Fibroblast of skin of scalp (primary cell): ENCODE results near the gene PTGR3.

Source experiments
- DNase-seq: peaks from one replicate; pipeline ENCODE4 v3.0.0-alpha.2; 2013

Gene PTGR3

GRCh38 chr18:75214766-75215510 is 6.0 kb upstream of the PTGR3 start:
- no peak for DNase-seq

GRCh38 chr18:75214332-75214690 is 5.4 kb upstream of the PTGR3 start:
- no peak for DNase-seq

- DNase-seq, result peak; percentile 62
Measured at GRCh38 chr18:75213611-75214331, 4.8 kb upstream of the PTGR3 start.

- DNase-seq, result no peak
Measured at GRCh38 chr18:75212751-75213090, 3.8 kb upstream of the PTGR3 start.

- DNase-seq, result no peak
Measured at GRCh38 chr18:75211953-75212750, 3.2 kb upstream of the PTGR3 start.

GRCh38 chr18:75211626-75211952 is 2.6 kb upstream of the PTGR3 start:
- no peak for DNase-seq

- no peak for DNase-seq
Measured at GRCh38 chr18:75211002-75211621, 2.2 kb upstream of the PTGR3 start.

GRCh38 chr18:75210274-75211001 is 1.5 kb upstream of the PTGR3 start, which contains the start of gene TSHZ1:
TSHZ1 (plus strand) TSS chr18:75210797; CDS start chr18:75211877, 1,080 bp downstream.
- DNase-seq, result peak; percentile 84

GRCh38 chr18:75209951-75210258 is 966 bp upstream of the PTGR3 start:
- no peak for DNase-seq

- no peak for DNase-seq
Measured at GRCh38 chr18:75208836-75209128, 157 bp downstream of the PTGR3 start.

- DNase-seq, result peak; percentile 62
Measured at GRCh38 chr18:75208155-75208835, 644 bp downstream of the PTGR3 start.

GRCh38 chr18:75207310-75208154 is 1.4 kb downstream of the PTGR3 start:
- DNase-seq, result no peak

GRCh38 chr18:75206452-75207309 is 2.3 kb downstream of the PTGR3 start:
- DNase-seq, result no peak

- no peak for DNase-seq
Measured at GRCh38 chr18:75205514-75206132, 3.3 kb downstream of the PTGR3 start.

- no peak for DNase-seq
Measured at GRCh38 chr18:75204732-75205513, 4.0 kb downstream of the PTGR3 start.

- DNase-seq, result no peak
Measured at GRCh38 chr18:75204269-75204731, 4.6 kb downstream of the PTGR3 start.

GRCh38 chr18:75203416-75204268 is 5.3 kb downstream of the PTGR3 start:
- no peak for DNase-seq
